ENCODE results near the gene PCK1.

GRCh38 chr20:57592263-57593092, 31.6 kb downstream of the PCK1 start:
- TF ChIP-seq, protein P1, sequence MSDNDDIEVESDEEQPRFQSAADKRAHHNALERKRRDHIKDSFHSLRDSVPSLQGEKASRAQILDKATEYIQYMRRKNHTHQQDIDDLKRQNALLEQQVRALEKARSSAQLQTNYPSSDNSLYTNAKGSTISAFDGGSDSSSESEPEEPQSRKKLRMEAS (IDR thresholded peaks at IDR 0.05; ENCODE audit: insufficient read depth, insufficient read length): no peak
- no peak for TF ChIP-seq MYC (IDR thresholded peaks at IDR 0.05; ENCODE audit: low read depth, low read length)
- TF ChIP-seq CTCF (IDR thresholded peaks at IDR 0.05; ENCODE audit: extremely low read depth in 1 of 2, insufficient read depth in 1 of 2, low read depth in 1 of 2, low read length in 2 of 2): no peak

Data from endothelial cell of umbilical vein (primary cell).